Colonic mucosa (tissue), 4 donors: ENCODE measurements around the gene EFNA4. TPM values are rescaled to one million over a fixed set of nuclear protein-coding genes. Genes with fewer than 3 reads are reported as not detected.
A peak's percentile ranks its signal among the peaks of the same experiment; 100 is the strongest.

ENCODE experiments used
- DNase-seq: peaks from one replicate; pipeline ENCODE4 v3.0.0-alpha.2; 2020
- H3K27ac ChIP-seq: fragments of 200-600 bp; one replicate; pipeline ENCODE4 v1.8.0; 2021
- H3K27me3 ChIP-seq: fragments of 200-600 bp; one replicate; pipeline ENCODE4 v1.8.0; 2021
- H3K36me3 ChIP-seq: fragments of 200-600 bp; one replicate; pipeline ENCODE4 v1.8.0; 2021
- H3K4me1 ChIP-seq: fragments of 200-600 bp; one replicate; pipeline ENCODE4 v1.8.0; 2021; ENCODE audit warnings: mild to moderate bottlenecking
- H3K4me3 ChIP-seq: fragments of 200-600 bp; one replicate; pipeline ENCODE4 v1.8.0; 2021
- H3K9ac ChIP-seq, 2 donors: one replicate each; pipeline ENCODE4 v1.7.0; 2013; ENCODE audit warnings: control low read depth in 2 of 2, low read depth in 2 of 2, low read length in 2 of 2
- H3K9me3 ChIP-seq: fragments of 200-600 bp; one replicate; pipeline ENCODE4 v1.8.0; 2021
- CTCF ChIP-seq: fragments of 200-600 bp; IDR thresholded peaks from one replicate; pipeline ENCODE4 v1.8.0; 2022; ENCODE audit warnings: antibody characterized with exemption, mild to moderate bottlenecking
- intact Hi-C: fragments of 100-400 bp; cut with DNase I; formaldehyde crosslinking; loops from one replicate; pipeline ENCODE4 v1.14.1; 2022
- total RNA-seq, 2 donors: library from RNA; stranded (reverse); fragmentation: NEBNext Ultra II Directional in 1 of 2; extraction: Animal tissue kit (Norgen Biotek cat#: 25700) in 1 of 2; gene quantifications; one replicate each; pipeline ENCODE4 v1.2.1, GENCODE V29; 2021
- donor health status: healthy.
- donor health status: DM: no; HTN: no; CAD: no.
- donor health status: DM: no; HTN: no; CAD: no.

EFNA4 gene
- total RNA-seq, 2 donors from 2014 or later = 26.1 to 27.2 TPM

GRCh38 chr1:155105604-155106011, 42.1 kb downstream of the EFNA4 start:
- intact Hi-C loops = no loop called here
- H3K27me3 ChIP-seq = no peaks in the 10 kb centered on the region
- peak; percentile 60 for DNase-seq
- no peaks in the 10 kb centered on the region for H3K36me3 ChIP-seq
- H3K9me3 ChIP-seq = no peaks in the 10 kb centered on the region
- H3K4me1 ChIP-seq = peaks cover 10% of the 10 kb centered on the region
- no peak for TF ChIP-seq CTCF
- no peak overlapping the region for H3K4me3 ChIP-seq
- H3K27ac ChIP-seq = peak overlapping the region; percentile 21
- H3K9ac ChIP-seq = no peak overlapping the region

GRCh38 chr1:155106862-155107261, 43.3 kb downstream of the EFNA4 start:
- DNase-seq = no peak
- Histone ChIP-seq H3K4me3 (no peak overlapping the region), H3K4me1 (peaks cover 9% of the 10 kb centered on the region), H3K9me3 (no peaks in the 10 kb centered on the region), H3K9ac (peak overlapping the region in 1 of 2 donors; percentile 24), H3K36me3 (no peaks in the 10 kb centered on the region), H3K27me3 (no peaks in the 10 kb centered on the region), H3K27ac (no peak overlapping the region)
- no peak for TF ChIP-seq CTCF
- intact Hi-C loops = no loop called here

- DNase-seq = no peak
- Histone ChIP-seq H3K4me1 (peaks cover 2% of the 10 kb centered on the region), H3K27me3 (no peaks in the 10 kb centered on the region), H3K27ac (no peak overlapping the region), H3K4me3 (no peak overlapping the region), H3K9me3 (no peaks in the 10 kb centered on the region), H3K9ac (peak overlapping the region in 1 of 2 donors; percentile 24), H3K36me3 (no peaks in the 10 kb centered on the region)
- no peak for TF ChIP-seq CTCF
- intact Hi-C loops = no loop called here
Measured at GRCh38 chr1:155107309-155108264, 44.0 kb downstream of the EFNA4 start.

GRCh38 chr1:155108296-155108695, 44.8 kb downstream of the EFNA4 start:
- Histone ChIP-seq H3K27ac (no peak overlapping the region), H3K9me3 (no peaks in the 10 kb centered on the region), H3K27me3 (no peaks in the 10 kb centered on the region), H3K36me3 (no peaks in the 10 kb centered on the region), H3K9ac (no peak overlapping the region), H3K4me1 (no peaks in the 10 kb centered on the region), H3K4me3 (no peak overlapping the region)
- no peak for TF ChIP-seq CTCF
- intact Hi-C loops = no loop called here
- DNase-seq = no peak

GRCh38 chr1:155110381-155110780, 46.8 kb downstream of the EFNA4 start:
- no peak for DNase-seq

More at GRCh38 chr1:155110381-155110780, 46.8 kb downstream of the EFNA4 start:
- no peak overlapping the region for H3K9ac ChIP-seq
- H3K9me3 ChIP-seq = no peaks in the 10 kb centered on the region
- no peak for TF ChIP-seq CTCF
- no peaks in the 10 kb centered on the region for H3K36me3 ChIP-seq
- intact Hi-C loops = no loop called here
- H3K4me1 ChIP-seq = no peaks in the 10 kb centered on the region
- H3K27me3 ChIP-seq = no peaks in the 10 kb centered on the region
- no peak overlapping the region for H3K27ac ChIP-seq
- no peak overlapping the region for H3K4me3 ChIP-seq
